ENCODE measurements around the gene STX12.
"Not testable (repeated sequence)": the region's sequence is repeated elsewhere in the genome, so short reads cannot be mapped to it uniquely, and the experiment has no call there.

Gene STX12

DNA sequence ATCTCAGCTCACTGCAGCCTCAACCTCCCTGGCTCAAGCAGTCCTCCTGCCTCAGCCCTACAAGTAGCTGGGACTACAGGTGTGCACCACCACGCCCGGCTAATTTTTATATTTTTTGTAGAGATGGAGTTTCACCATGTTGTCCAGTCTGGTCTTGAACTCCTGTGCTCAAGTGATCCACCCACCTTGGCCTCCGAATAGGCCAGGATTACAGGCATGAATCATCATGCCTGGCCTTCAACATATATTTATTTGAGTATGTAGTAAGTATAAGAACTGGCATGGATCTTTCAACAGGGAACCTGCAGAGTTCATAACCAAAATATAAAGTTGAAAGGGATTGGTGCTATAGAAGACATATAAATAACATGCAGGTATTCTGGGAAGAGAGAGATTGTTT, 2.3 kb downstream of the STX12 start:
- not testable (repeated sequence) for DNase-seq (ENCODE audit: low read depth, low spot score)

DNA sequence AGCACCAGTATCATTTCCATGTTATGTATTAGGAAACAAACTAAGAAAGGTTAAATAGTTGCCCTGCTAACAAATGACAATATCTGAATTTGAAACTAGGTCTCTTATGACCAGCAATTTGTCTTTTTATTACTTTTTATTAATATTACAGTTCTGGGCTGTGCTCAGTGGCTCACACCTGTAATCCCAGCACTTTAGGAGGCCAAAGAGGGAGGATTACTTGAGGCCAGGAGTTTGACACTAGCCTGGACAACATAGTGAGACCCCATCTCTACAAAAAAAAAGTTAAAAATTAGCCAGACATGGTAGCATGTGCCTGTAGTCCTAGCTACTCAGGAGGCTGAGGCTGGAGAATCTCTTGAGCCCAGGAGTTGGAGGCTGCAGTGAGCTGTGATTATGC, 3.3 kb downstream of the STX12 start:
- not testable (repeated sequence) for DNase-seq (ENCODE audit: low read depth, low spot score)

DNA sequence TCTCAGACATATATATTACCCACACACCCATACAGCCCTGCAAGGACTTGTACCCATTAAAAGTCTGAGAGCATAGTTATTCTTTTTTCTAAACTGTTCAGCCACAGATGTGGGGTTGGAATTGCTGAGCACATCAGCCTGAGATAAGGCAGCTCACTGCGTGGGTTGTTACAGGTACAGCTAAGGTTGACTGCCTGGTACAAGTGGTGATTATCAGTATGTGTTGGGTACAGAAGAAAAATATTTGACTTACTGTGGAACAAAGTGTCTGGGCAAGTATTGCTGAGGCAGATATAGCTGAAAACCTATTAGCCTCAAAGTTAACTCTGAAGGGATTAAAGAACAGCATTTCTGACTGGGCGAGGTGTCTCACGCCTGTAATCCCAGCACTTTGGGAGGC, 5.0 kb downstream of the STX12 start:
- DNase-seq (ENCODE audit: low read depth, low spot score) = no peak

DNA sequence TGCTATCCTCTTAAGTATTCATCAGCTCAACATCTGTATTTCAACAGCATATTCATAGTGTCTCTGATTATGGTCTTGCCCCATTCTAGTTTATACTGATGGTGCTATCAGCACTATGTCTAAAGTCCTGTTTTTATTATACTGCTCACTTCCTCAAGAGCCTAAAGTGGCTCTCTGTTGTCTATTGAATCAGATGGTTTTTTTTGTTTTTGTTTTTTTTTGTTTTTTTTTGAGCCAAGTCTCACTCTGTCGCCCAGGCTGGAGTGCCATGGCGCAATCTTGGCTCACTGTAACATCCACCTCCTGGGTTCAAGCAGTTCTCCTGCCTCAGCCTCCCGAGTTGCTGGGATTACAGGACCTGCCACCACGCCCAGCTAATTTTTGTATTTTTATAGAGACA, 6.1 kb downstream of the STX12 start:
- no peak for DNase-seq (ENCODE audit: low read depth, low spot score)

DNA sequence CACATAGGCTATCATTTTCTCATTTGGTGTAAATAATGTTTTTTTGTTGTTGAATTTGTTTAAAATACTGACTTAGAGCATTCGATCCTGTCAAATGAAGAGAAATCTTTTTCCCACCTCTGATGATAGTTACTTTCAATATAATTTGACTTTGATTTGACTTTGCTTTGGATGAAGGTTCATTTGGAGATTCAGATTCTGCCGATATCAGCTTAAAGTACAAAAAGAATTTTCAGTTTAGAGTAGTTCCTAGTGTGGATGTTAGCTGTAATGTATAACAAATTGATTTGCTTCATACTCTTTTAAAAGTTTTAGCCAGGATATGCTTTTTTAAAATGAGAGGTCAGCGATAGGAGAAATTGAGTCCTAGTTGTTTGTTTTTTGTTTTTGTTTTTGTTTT, 9.9 kb downstream of the STX12 start:
- DNase-seq (ENCODE audit: low read depth, low spot score) = no peak

DNA sequence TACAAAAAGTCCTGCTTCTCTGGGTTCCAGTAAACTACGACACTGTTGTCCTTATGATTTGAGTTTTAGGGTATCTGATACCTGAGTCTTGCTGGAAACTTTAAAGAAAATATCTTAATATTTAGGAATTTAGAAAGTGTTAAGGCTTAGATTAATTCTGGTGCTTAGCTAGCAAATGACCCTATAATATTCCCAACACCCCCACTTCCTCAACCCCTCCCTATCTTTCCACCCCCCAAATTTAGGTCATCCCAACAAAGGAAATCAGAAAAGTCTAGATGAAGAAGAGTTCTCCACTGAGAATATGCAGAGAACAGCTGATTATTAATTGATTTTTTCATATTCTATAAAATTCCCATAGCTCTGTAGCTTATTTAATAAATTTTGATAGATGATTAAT, 11.7 kb downstream of the STX12 start:
- no peak for DNase-seq (ENCODE audit: low read depth, low spot score)

DNA sequence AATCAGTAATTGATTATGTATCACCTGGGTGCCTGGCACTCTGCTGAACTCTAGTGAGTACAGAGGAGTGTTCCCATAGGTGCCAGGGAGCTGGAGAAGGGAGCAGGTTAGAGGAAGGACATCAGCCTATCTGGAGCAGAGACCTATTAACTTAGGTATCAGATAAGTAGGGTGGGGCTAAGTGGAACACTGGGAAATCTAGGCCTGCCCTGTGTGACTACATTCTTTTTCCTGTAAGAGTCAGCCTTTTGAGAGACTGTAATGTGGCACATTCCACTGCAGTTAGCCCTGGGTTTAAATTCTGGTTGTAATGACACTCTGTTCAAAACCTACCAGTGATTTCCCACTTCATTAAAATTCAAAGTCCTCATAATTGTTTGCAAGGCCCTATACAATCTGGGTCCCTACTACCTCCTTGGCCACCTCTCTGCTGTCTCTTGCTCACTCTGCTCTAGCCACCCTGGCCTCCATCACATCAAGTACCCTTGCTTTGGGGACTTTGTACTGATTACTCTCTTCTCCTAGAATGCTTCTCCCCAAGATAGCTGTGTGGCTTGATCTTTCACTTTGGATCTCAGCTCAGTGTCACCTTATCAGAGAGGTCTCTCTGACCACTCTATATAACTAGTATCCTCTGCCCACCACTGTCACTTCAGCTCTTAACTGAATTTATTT, 12.9 kb downstream of the STX12 start:
- no peak for DNase-seq (ENCODE audit: low read depth, low spot score)

DNA sequence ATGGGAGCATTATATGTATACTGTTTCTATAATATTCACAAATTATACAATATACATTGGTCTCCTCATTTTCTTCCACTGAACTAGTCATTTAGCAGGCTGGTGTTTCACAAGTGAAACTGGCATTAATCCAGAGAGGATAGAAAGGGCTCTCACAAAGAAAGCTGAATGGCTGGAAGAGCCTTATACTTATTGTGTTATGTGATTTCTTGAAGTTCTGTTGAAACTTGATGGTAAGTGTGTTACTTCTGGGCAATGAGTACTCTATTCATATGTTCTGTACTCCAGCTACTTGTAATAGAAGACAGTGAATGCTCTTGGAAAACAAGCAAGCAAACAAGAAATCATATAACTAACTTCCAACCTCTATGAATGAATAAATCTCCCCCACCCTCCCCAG, 14.9 kb downstream of the STX12 start:
- no peak for DNase-seq (ENCODE audit: low read depth, low spot score)

DNA sequence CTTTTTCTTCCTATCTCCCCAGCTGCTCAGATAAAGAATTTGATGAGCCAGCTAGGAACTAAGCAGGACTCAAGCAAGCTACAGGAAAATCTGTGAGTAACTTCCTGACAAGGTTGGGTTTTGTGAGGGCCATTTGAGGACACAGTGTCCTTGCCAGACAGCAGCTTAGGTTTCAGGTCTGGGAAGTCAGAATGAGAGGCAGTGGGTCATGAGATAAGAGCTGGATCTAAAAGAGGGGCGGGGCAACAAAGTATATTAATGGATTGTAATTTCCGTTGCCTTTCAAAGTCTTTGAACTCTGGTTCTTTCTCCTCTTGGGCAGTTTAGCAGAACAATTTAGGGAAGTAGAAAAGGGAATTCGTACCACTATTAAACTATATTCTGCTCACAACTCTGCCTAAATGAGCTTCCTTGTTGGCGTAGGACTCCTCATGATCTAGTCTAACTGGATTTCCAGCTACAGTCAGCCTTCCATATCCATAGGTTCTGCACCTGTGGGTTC, 16.6 kb downstream of the STX12 start:
- no peak for DNase-seq (ENCODE audit: low read depth, low spot score)

DNA sequence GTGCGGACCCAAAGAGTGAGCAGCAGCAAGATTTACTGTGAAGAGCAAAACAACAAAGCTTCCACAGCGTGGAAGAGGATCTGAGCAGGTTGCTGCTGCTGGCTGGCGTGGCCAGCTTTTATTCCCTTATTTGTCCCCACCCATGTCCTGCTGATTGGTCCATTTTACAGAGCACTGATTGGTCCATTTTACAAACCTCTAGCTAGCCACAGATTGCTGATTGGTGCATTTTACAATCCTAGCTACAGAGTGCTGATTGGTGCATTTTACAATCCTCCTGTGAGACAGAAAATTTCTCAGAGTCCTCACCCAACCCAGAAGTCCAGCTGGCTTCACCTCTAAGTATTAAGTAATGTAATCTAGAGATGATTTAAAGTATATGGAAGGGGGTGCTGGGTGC, 17.3 kb downstream of the STX12 start:
- not testable (repeated sequence) for DNase-seq (ENCODE audit: low read depth, low spot score)

DNA sequence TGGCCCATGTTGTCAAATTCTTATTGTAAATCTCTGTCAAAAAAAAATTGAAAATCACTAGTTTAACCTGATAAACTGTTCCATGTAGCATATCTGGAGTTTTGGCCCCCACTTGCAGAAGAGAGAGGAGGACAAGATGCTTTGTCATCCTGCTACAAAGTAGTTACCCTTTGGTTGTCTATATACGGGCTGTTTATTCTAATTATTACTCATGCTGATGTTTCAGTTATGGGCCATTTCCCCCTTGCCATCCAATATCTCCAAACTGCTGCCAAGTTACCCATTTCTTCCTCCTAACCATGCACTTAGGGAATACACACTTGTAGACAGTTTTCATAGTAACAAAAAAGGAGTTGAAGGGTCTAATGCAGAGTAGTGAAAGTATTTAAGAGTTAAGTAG, 22.6 kb downstream of the STX12 start:
- no peak for DNase-seq (ENCODE audit: low read depth, low spot score)

DNA sequence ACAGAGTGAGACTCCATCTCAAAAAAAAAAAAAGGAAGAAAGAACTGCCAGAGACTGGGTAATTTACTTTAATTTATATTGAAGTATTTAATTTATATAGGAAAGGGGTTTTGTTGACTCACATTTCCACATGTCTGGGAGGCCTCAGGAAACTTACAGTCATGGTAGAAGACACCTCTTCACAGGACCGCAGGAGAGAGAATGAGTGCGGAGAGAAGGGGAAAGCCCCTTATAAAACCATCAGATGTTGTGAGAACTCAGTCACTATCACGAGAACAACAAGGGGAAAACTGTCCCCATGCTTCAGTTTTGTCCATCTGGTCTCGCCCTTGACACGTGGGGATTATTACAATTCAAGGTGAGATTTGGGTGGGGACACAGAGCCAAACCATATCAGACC, 31.8 kb downstream of the STX12 start:
- DNase-seq (ENCODE audit: low read depth, low spot score) = no peak

DNA sequence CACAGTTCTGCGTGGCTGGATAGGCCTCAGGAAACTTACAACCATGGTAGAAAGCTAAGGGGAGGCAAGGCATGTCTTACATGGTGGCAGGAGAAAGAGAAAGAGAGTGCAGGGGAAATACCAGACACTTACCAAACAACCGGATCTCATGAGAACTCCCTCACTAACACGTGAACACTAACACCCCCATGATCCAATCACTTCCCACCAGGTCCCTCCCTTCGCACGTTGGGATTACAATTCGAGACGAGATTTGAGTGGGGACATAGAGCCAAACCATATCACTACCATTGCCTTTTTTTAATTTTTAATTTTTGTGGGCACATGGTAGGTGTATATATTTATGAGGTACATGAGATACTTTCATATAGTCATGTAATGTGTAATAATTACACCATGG, 33.7 kb downstream of the STX12 start:
- no peak for DNase-seq (ENCODE audit: low read depth, low spot score)

DNA sequence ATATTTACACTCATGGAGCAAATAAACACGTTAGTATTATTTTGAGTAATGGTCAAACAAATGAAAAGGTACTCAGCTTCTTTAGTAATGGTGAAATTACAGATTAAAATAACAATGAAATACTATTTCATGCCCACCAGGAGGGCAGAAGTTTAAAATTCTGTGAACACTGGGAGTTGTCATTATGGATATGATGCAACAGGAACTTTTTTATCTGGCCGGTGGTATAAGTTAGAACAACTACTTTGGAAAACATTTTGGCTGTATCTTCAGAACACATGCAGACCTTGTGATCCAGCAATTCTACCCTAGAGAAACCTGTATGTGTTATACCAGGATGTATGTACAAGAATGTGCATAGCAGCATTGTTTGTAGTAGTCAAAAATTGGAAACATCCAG, 34.4 kb downstream of the STX12 start:
- DNase-seq (ENCODE audit: low read depth, low spot score) = no peak

DNA sequence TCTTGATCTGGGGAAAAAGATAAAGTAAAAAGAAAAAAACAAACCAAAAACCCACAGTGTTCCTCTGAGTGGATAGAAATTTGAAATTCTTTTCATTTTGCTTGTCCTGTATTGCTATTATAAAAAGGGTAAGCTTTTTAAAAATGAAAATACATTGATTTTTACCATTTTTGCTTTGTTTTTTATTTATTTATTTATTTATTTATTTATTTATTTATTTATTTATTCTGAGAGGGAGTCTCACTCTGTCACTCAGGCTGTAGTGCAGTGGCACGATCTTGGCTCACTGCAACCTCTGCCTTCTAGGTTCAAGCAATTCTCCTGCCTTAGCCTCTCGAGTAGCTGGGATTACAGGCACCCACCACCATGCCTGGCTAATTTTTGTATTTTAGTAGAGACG, 35.1 kb downstream of the STX12 start:
- DNase-seq (ENCODE audit: low read depth, low spot score) = not testable (repeated sequence)

DNA sequence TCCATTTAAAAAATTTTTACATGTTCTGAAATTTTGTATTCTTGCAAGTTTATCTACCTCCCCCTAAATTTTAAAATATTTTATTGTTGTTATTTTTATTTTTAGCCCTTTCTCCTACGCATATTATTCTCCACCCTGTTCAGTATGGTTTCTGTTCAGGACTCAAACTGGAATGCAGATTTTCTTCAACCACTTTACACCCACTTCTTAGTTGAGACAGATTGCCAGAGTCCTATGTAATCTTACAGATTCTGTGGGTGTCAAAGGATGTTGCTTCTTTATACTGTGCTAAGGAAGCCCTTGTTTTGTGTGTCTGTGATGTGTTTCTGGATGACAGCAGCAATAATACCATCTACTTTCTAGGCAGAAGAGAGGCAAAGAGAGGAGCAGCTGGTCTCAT, 36.9 kb downstream of the STX12 start:
- DNase-seq (ENCODE audit: low read depth, low spot score) = no peak

DNA sequence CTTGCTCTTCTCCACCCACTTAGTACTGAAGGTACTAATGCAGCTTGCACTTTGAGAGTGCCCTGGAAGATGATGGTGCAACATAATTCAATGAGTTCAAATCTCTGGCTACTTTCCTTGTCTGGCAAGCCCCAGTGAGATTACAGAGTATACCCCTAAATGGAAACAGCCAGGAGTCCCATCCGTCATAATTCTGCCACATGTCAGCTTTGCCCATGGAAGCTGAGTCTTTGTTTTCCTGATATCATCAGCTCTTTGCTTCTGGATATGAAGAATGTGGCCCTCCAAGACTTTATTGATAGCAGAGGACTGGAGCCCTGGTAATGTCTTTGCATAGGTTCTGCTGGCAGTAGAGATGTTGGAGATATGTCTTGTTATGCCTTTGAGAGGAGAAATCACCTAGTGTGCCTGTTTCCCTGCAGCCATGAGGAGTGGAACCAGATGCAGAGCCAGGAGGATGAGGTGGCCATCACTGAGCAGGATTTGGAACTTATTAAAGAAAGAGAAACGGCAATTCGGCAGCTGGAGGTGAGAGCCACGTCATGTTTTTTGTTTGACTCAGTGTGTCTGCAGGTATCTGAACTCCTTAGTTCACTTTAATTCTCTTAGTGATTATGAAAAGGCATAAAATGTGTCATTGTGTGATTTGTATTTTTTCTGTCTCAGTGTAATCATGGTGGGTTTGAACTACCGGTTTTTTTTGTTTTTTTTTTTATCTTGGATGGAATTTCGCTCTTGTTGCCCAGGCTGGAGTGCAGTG, 38.9 kb downstream of the STX12 start:
- DNase-seq (ENCODE audit: low read depth, low spot score) = no peak

DNA sequence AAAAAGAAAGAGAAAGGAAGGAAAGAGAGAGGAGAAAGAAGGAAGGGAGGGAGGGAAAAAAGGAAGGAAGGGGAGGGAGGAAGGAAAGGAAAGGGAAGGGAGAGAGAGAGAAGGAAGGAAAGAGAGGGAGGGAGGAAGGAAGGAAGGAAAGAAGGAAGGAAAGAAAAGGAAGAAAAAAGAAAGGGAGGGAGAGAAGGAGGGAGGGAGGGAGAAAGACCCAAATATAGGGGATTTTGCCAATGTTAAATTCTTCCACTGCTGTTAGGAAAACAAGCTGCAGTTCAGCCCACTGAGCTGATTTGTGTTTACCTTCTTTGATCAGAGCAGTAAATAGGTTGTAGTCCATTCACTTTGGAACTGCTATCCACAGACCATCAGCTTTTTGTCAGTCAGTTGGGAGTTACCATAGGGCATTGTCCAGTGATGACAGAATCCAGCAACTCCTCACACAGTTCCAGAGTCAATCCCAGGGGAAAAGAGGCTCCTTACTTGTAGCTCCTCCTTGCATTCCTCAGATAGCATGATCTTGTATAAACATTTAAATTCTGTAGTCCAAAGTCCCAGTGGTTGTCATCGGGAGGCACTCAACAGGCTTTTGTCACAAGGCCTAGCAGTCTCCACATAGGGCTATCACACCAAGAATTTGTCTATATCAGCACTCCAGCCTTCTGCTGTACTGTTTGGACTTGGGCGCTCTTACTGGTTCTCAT, 44.1 kb downstream of the STX12 start:
- no peak for DNase-seq (ENCODE audit: low read depth, low spot score)

DNA sequence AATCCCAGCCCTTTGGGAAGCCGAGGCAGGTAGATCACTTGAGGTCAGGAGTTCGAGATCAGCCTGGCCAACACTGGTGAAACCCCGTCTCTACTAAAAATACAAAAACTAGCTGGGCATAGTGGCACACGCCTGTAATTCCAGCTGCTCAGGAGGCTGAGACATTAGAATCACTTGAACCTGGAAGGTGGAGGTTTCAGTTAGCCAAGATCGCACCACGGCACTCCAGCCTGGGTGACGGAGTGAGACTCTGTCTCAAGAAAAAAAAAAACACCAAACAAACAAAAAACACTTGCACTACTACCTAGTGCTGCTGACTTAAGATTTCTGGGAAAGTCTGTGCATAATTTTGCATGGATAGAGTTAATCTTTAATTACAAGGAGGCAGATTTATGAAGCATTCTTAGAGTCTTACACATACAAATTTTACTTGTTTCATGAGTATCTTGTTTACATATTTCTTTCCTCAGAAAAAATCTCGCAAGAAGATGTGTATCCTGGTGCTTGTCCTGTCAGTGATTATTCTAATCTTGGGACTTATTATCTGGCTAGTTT, 48.8 kb downstream of the STX12 start:
- DNase-seq (ENCODE audit: low read depth, low spot score) = no peak

DNA sequence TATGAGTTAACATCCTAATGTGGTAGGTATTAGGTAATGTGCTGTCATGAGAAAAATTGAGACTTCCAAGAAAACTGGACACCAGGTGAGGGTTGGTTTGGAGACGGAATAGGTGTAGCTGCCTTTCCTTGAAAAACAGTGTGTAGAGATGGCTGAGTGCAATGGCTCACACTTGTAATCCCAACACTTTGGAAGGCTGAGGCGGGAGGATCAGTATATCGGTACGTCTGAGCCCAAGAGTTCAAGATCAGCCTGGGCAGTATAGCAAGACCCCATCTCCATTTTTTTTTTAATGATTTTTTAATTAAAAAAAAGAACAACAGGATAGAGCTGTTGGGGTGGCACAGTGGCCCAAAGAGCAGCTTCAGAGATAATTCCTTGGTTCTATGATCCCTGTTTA, 50.8 kb downstream of the STX12 start:
- DNase-seq (ENCODE audit: low read depth, low spot score) = no peak

DNA sequence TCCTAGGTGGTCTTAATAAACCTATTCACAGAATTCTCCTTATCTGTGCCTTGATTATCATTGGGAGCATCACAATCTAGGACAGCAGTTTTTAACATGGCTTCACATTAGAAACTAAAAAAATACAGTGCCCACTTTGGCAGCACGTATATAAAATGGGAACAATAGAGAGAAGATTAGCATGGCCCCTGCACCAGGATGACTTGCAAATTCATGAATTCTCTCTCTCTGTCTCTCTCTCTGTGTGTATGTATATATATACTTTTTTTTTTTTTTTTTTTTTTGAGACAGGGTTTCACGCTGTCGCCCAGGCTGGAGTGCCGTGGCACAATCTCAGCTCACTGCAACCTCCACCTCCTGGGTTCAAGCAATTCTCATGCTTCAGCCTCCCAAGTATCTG, 51.4 kb downstream of the STX12 start:
- DNase-seq (ENCODE audit: low read depth, low spot score) = no peak

DNA sequence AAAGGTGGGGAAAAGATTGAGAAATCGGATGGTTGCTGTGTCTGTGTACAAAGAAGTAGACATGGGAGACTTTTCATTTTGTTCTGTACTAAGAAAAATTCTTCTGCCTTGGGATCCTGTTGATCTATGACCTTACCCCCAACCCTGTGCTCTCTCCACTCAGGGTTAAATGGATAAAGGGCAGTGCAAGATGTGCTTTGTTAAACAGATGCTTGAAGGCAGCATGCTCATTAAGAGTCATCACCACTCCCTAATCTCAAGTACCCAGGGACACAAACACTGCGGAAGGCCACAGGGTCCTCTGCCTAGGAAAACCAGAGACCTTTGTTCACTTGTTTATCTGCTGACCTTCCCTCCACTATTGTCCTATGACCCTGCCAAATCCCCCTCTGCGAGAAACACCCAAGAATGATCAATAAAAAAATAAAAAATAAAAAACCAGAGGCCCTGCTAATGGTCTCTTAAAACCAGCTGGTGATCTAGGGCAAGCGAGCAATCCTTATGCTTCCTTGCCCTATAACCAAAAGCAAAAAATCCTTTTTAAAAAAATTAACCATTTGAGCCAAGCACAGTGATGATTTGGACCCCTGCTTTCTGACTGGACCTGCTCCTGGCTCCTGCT, 56.4 kb downstream of the STX12 start:
- DNase-seq (ENCODE audit: low read depth, low spot score) = not testable (repeated sequence)
